OCI-LY7 (cell line): ENCODE measurements around the gene SERHL2.

Source experiments
- CTCF ChIP-seq: fragments of 200-600 bp; sonication (generic); conservative IDR thresholded peaks from 2 replicates; pipeline ENCODE4 v1.5.1; 2014; ENCODE audit warnings: mild to moderate bottlenecking, antibody characterized with exemption, low read length, moderate library complexity, mixed read lengths
- EZH2phosphoT487 ChIP-seq: fragments of 200-600 bp; sonication (generic); IDR thresholded peaks from 2 replicates; pipeline ENCODE4 v1.6.1; 2018; ENCODE audit warnings: low read depth, borderline replicate concordance, mild to moderate bottlenecking, mixed run types, antibody characterized with exemption, low read length, moderate library complexity, mixed read lengths

DNA sequence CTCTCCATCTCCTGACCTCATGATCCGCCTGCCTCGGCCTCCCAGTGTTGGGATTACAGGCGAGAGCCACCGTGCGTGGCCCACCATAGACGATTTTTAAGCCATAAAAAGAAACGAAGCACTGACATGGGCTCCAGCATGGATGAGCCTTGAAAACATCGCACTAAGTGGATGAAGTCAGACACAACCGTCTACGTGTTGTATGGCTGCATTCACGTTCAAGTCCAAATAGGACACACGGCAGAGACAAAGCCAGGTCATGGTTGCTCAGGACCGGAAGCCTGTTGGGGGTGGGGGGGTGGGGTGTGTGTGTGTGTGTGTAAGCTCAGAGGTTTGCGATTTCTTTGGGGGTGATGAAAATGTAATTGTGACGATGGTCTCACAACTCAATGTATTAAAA is 44.2 kb upstream of the SERHL2 start:
- TF ChIP-seq CTCF (no peak), EZH2phosphoT487 (no peak)
